NCI-H524 (cell line): ENCODE measurements around the gene STX5.
"Not testable (repeated sequence)": the region's sequence is repeated elsewhere in the genome, so short reads cannot be mapped to it uniquely, and the experiment has no call there.

Source experiments
- DNase-seq, 2 experiments: peaks; one replicate each; lab custom pipeline; 2025; lab: John Stamatoyannopoulos, UW

The STX5 gene

GRCh38 chr11:62854013-62854824, 22.4 kb upstream of the STX5 start:
- no peak for DNase-seq

DNA sequence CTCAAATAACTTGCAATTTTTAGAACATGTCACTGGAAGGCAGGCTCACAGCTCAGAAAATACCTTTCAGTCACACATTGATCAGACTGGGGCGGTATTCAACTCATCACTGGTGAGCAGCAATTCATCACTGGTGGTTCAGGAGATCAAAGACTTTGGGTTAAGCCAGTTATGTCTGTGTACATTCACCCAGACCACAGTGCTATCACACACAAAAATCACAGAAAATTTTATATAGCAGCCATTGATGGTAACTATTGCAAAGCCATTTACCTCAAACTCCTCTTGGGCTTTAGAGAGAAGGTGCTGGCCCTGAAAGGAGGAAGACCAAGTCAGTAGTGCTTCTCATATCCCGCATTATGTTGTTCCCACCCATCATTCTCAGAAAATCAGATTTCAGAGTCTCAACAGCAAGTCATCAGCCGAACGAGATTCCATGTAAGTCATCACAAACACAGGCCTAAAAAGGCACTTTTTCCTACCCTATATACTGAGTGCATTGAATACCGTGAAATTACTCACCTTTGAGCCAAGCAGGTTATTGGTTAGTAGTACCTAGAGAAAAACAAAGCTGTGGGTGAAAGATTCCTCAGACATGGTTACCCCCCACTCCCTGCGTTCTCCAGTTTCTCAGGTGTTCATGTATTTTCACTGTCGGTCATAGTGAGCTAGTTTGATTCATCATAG, 21.6 kb upstream of the STX5 start:
- no peak for DNase-seq

- no peak for DNase-seq
These were observed 20.8 kb upstream of the STX5 start for GRCh38 chr11:62852523-62853188.

DNA sequence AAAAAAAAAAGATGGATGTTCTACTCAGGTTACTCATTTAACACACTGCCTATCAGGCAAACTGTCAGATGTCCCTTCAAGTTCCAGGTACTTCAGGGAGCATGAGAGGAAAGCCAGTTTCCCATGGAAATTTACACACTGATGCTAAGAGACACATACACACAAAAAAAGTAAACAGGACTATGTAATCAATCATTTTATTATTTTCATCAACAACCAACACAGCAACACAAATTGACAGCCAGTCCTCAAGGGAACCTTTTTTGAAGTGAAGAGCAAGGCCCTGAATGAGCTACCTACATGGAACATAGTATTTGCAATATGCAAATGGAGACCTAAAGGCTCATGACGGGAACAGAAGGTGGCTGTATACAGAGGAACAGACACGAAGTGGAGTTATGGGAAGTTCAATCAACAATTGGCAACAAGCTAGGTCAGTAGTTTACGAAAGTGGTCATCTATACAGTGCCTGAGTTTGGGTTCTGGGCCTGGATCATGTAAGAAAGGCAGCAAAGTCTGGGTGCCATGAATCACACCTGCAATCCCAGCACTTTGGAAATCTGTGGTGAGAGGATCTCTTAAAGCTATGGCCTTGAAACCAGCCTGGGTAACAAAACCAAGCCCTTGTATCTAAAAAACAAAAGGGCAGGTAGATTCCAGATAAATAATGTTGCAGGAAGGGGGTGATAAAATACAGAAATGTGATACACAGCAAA, 20.1 kb upstream of the STX5 start:
- DNase-seq: no peak

GRCh38 chr11:62850911-62851806, 19.3 kb upstream of the STX5 start:
- peak; percentile 25 to 52 for DNase-seq

- DNase-seq: no peak
These were observed 16.0 kb upstream of the STX5 start for GRCh38 chr11:62847767-62848314.

GRCh38 chr11:62846177-62846576, 14.3 kb upstream of the STX5 start:
- no peak for DNase-seq

- DNase-seq: no peak
These were observed 12.3 kb upstream of the STX5 start for GRCh38 chr11:62844154-62844553.

GRCh38 chr11:62843466-62843865, 11.6 kb upstream of the STX5 start:
- DNase-seq: no peak

GRCh38 chr11:62842891-62843290, 11.0 kb upstream of the STX5 start:
- not testable (repeated sequence) for DNase-seq

GRCh38 chr11:62842171-62842741, 10.4 kb upstream of the STX5 start:
- DNase-seq: peak in 1 of 2 experiments; percentile 77

GRCh38 chr11:62841361-62842170, 9.7 kb upstream of the STX5 start:
- peak; percentile 92 to 97 for DNase-seq

DNA sequence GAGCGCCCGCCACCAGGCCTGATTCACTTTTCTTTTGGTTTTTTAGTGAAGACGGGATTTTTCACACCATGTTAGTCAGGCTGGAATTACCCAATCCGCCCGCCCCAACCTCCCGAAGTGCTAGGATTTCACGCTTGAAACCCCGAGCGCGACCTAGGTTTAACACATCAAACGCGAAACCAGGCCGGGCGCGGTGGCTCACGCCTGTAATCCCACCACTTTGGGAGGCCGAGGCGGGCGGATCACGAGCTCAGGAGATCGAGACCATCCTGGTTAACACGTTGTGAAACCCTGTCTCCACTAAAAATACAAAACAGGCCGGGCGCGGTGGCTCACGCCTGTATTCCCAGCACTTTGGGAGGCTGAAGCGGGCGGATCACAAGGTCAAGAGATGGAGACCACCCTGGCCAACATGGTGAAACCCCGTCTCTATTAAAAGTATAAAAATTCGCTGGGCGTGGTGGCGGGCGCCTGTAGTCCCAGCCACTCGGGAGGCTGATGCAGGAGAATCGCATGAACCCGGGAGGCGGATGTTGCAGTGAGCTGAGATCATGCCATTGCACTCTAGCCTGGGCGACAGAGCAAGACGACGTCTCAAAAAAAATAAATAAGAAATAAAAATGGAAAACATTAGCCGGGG, 9.0 kb upstream of the STX5 start:
- DNase-seq: peak; percentile 50 to 57

GRCh38 chr11:62839050-62839945, 7.4 kb upstream of the STX5 start, which contains the start of gene WDR74:
WDR74 (minus strand) TSS chr11:62839590; CDS start chr11:62839570, 20 bp downstream.
- DNase-seq: peak; percentile 67 to 84

GRCh38 chr11:62835336-62835735, 3.5 kb upstream of the STX5 start:
- DNase-seq: no peak

DNA sequence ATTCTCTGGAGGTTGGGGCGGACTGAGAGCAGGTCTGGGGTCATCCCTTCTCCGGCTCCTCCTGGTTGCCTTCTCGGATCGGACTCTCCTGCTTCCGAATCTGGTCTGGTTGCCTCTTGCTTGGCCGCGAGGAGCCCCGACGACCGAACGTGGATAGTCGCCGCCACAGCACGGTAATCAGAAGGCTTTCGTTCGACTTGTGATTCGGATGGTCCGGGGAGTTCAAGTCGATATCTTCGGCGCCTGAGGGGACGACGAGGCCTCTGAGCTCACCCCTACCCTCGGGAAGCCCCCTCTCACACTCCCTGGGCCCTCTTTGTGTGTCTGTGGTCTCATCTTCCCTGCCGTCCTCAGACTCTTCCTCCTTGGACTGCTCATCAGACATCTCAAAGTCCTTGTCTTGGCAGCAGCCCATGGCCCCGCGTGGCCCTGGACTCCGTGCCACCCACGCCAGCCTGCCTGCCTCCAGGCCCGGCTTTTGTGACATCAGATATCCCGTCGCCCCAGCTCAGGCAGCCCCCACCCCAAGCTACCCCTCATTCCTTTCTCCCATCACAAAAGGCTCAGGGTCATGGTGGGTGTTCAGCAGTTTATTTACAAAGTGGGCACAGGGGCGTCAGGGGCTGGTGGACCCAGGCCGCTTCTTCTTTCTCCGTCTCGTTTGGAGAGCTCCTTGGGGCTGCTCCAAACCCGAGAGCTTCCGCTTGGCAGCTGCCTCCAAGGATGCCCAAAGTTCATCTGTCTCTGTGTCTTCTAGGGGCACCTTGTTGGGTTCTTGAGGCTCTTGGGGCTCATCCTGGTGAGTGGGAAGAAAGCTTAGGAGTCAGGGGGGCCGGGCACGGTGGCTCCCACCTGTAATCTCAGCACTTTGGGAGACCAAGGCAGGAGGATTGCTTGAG, 734 bp upstream of the STX5 start, which contains the start of gene TEX54:
TSS of gene TEX54 (minus strand) at position 506 of the 899 bp plus-strand sequence.
- peak in 1 of 2 experiments; percentile 41 for DNase-seq
